Measurements from ENCODE around the gene FAM193B.

FAM193B gene

GRCh38 chr5:177470759-177471536 is 83.4 kb downstream of the FAM193B start:
- no peak for DNase-seq (ENCODE audit: low read depth)

Data from T follicular helper cell (primary cell).